HFFc6 (cell line): ENCODE data around the gene SAE1. TPM values are rescaled to one million over a fixed set of nuclear protein-coding genes. Genes with fewer than 3 reads are reported as not detected.

Experiments
- DNase-seq: peaks from one replicate; pipeline ENCODE4 v3.0.0-alpha.2; 2018
- H3K27ac Mint-ChIP-seq: 2 replicates; pipeline ENCODE4 v1.8.0; 2020; ENCODE audit warnings: mild to moderate bottlenecking, mixed read lengths
- H3K27me3 Mint-ChIP-seq: 2 replicates; pipeline ENCODE4 v1.8.0; 2021; ENCODE audit warnings: mild to moderate bottlenecking, moderate library complexity, mixed read lengths; ENCODE audit not compliant: insufficient read depth
- H3K36me3 Mint-ChIP-seq: 2 replicates; pipeline ENCODE4 v1.8.0; 2021; ENCODE audit warnings: low read depth, mixed read lengths
- H3K4me1 Mint-ChIP-seq: 2 replicates; pipeline ENCODE4 v1.8.0; 2020; ENCODE audit warnings: low read depth, mixed read lengths
- H3K4me3 Mint-ChIP-seq: 2 replicates; pipeline ENCODE4 v1.8.0; 2020; ENCODE audit warnings: mild to moderate bottlenecking, moderate library complexity, mixed read lengths
- H3K9me3 Mint-ChIP-seq: 2 replicates; pipeline ENCODE4 v1.8.0; 2020; ENCODE audit warnings: mild to moderate bottlenecking, mixed read lengths
- CTCF ChIP-seq: fragments of 200-600 bp; sonication (generic); IDR thresholded peaks from 2 replicates; pipeline ENCODE4 v1.5.0; 2021; ENCODE audit warnings: antibody characterized with exemption, mild to moderate bottlenecking
- total RNA-seq, 6 experiments: library from RNA; stranded (reverse); fragmentation: NEBNext Ultra II Directional; extraction: Animal tissue kit (Norgen Biotek cat#: 25700); gene quantifications; 2 replicates in 1 of 6; 3 replicates in 5 of 6; pipeline ENCODE4 v1.2.3, GENCODE V29; 2021

Gene SAE1
- total RNA-seq, 6 experiments from 2014 or later: 158 to 181 (median 175) TPM

GRCh38 chr19:47210689-47211316, 80.2 kb downstream of the SAE1 start:
- peak overlapping the region; percentile 92 for H3K27ac Mint-ChIP-seq
- peak; percentile 93 for TF ChIP-seq CTCF
- H3K36me3 Mint-ChIP-seq: peaks cover 15% of the 10 kb centered on the region
- H3K4me1 Mint-ChIP-seq: peaks cover 16% of the 10 kb centered on the region
- H3K9me3 Mint-ChIP-seq: no peaks in the 10 kb centered on the region
- no peak overlapping the region; the same call in 1 of the 2 replicates for H3K4me3 Mint-ChIP-seq
- peaks cover 6% of the 10 kb centered on the region; the same call in 1 of the 2 replicates for H3K27me3 Mint-ChIP-seq
- peak; percentile 72 for DNase-seq

GRCh38 chr19:47215581-47215980, 84.9 kb downstream of the SAE1 start:
- Mint-ChIP-seq H3K4me1 (peaks cover 5% of the 10 kb centered on the region), H3K4me3 (no peak overlapping the region), H3K27ac (no peak overlapping the region), H3K9me3 (no peaks in the 10 kb centered on the region), H3K36me3 (peaks cover 4% of the 10 kb centered on the region), H3K27me3 (peaks cover 7% of the 10 kb centered on the region)
- TF ChIP-seq CTCF: no peak
- no peak for DNase-seq

GRCh38 chr19:47221080-47221841, 90.6 kb downstream of the SAE1 start:
- peaks cover 9% of the 10 kb centered on the region for H3K36me3 Mint-ChIP-seq
- no peak for DNase-seq
- H3K4me3 Mint-ChIP-seq: no peak overlapping the region
- no peaks in the 10 kb centered on the region for H3K9me3 Mint-ChIP-seq
- peaks cover 3% of the 10 kb centered on the region for H3K27me3 Mint-ChIP-seq
- no peak overlapping the region for H3K27ac Mint-ChIP-seq
- H3K4me1 Mint-ChIP-seq: peaks cover 7% of the 10 kb centered on the region
- TF ChIP-seq CTCF: no peak

- Mint-ChIP-seq H3K9me3 (no peaks in the 10 kb centered on the region), H3K4me1 (peaks cover 10% of the 10 kb centered on the region)
These were observed 91.3 kb downstream of the SAE1 start for GRCh38 chr19:47221890-47222289.

More at GRCh38 chr19:47221890-47222289, 91.3 kb downstream of the SAE1 start:
- peaks cover 4% of the 10 kb centered on the region for H3K27me3 Mint-ChIP-seq
- no peak overlapping the region for H3K4me3 Mint-ChIP-seq
- peaks cover 9% of the 10 kb centered on the region for H3K36me3 Mint-ChIP-seq
- no peak for TF ChIP-seq CTCF
- H3K27ac Mint-ChIP-seq: no peak overlapping the region
- DNase-seq: no peak
